HG03159 (cell line): ENCODE measurements around the gene ADAMTS13.
A peak's percentile ranks its signal among the peaks of the same experiment; 100 is the strongest.

Experiments used
- ATAC-seq: cut with Tn5 transposase; IDR thresholded peaks from one replicate; pipeline ENCODE4 v1.9.1; 2021; ENCODE audit warnings: mild to moderate bottlenecking, moderate library complexity; ENCODE audit not compliant: unreplicated experiment

Gene ADAMTS13

DNA sequence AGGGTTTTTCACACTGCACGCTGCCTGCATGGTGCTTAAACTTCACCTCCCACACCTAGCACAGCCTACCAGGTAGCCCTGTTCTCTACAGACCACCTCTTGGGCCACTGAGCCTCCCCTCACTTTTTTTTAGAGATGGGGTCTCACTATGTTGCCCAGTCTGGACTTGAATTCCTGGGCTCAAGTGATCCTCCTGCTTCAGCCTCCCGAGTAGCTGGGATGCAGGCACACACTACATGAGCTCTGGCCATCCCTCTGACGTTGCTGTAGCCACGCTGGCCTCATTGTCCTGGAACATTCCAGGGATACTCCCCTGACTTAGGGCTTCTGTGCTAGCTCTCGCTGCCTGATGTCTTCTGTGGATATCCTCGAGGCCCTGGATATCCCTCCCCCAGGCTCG is 30.4 kb downstream of the ADAMTS13 start:
- no peak for ATAC-seq

GRCh38 chr9:133453651-133454050 is 31.5 kb downstream of the ADAMTS13 start:
- no peak for ATAC-seq

- ATAC-seq: no peak
Observed at GRCh38 chr9:133454325-133454724, 32.2 kb downstream of the ADAMTS13 start.

- no peak for ATAC-seq
Observed at GRCh38 chr9:133454943-133455673, 32.9 kb downstream of the ADAMTS13 start.

GRCh38 chr9:133455936-133456335 is 33.8 kb downstream of the ADAMTS13 start:
- no peak for ATAC-seq

DNA sequence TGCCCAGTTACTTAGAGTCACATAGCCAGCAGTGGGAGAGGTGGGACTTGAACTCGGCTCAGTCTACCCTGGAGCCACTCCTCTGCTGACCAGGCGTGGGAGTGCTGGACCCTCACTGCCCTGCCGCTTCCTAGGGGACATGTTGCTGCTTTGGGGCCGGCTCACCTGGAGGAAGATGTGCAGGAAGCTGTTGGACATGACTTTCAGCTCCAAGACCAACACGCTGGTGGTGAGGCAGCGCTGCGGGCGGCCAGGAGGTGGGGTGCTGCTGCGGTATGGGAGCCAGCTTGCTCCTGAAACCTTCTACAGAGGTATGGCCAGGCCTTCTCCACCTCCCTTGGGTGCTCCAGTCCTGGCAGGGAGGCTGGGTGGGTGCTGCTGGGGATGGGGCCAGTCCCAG is 34.2 kb downstream of the ADAMTS13 start:
- no peak for ATAC-seq

DNA sequence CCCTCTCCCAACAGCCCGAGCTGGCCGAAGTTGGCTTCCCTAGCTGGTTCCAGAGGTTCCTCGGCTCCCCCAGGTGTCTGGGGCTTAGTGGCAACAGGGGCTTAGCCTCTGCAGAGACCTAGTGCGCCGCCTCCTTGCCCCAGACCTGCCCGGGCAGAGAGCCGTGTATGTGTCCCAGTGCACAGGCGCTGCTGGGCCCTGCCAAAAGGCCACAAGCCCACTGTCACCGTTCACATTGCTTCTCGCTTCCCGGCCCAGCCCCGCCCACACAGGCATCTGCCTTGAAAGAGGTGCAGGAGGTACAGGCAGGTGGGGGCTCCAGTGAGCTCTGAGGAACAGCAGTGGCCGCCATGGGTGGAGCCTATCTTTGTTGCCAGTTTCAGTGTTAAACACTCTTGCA is 35.1 kb downstream of the ADAMTS13 start:
- no peak for ATAC-seq

DNA sequence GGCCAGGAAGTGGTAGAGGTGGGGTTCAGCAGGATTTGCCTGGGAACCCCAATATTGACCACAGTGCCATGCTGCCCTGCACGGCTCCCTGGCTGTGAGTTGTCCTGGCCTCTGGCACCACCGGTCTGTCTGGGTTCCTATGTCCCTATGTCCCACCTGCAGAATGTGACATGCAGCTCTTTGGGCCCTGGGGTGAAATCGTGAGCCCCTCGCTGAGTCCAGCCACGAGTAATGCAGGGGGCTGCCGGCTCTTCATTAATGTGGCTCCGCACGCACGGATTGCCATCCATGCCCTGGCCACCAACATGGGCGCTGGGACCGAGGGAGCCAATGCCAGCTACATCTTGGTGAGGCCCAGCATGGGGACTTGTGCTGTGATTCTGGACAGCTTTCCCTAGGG is 35.6 kb downstream of the ADAMTS13 start:
- ATAC-seq: no peak

DNA sequence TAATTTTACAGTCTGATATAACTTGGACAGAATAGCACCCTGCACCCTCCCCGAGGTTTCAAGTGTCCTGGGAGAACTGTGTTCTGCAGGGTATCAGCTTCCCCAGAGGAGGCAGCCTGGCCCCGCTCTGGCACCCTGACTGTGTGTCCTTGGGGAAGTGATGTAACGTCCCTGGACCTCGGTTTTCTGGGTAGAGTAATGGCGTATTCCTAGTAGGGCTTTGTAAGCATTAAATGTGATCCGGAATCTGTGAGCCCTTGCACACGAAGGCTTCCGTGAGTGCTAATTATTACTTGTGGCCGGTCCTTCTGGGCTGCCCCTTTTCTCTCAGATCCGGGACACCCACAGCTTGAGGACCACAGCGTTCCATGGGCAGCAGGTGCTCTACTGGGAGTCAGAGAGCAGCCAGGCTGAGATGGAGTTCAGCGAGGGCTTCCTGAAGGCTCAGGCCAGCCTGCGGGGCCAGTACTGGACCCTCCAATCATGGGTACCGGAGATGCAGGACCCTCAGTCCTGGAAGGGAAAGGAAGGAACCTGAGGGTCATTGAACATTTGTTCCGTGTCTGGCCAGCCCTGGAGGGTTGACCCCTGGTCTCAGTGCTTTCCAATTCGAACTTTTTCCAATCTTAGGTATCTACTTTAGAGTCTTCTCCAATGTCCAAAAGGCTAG is 36.6 kb downstream of the ADAMTS13 start:
- ATAC-seq: no peak

- peak; percentile 79 for ATAC-seq
Observed at GRCh38 chr9:133459476-133460404, 37.6 kb downstream of the ADAMTS13 start, which contains the start of gene CACFD1. CACFD1 (plus strand) TSS chr9:133459978; CDS start chr9:133460067, 89 bp downstream.

DNA sequence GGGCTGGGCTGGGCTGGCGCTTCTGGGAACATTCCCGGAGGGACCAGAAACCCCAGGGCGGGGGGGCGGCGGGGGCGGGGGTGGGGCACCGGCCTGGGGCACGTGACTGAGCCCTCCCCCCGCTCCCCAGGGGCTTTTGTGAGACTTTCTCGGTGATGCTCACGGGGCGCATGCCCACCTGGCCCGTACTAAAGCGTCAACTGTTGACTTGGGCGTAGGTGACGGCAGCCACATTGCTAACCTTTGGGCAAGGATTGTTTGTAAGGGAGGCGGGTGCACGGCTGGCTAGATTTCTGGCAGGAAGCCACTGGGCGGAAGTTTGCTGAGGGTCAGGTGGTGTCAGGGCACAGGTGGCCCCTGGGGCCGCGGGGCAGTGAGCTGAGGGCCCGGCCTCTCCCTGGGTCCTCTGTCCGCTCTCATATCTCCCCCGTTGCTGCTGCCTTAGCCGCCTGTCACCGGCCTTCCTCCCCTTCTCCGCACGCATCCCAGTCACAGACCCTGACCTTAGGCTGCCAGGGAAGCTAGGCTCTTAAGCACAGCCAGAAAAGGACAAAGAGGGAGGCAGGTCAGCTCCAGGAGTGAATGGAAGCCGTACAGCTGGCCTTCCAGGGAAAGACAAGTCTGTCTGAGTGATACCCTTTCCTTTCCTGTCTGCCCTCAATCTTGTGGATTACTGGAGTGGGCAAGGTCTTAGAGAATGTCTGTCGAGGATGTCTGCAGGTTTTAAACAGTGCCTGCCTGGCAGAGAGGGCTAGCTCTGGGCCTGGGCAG is 38.4 kb downstream of the ADAMTS13 start:
- ATAC-seq: peak; percentile 19

GRCh38 chr9:133461975-133462374 is 39.8 kb downstream of the ADAMTS13 start:
- no peak for ATAC-seq

DNA sequence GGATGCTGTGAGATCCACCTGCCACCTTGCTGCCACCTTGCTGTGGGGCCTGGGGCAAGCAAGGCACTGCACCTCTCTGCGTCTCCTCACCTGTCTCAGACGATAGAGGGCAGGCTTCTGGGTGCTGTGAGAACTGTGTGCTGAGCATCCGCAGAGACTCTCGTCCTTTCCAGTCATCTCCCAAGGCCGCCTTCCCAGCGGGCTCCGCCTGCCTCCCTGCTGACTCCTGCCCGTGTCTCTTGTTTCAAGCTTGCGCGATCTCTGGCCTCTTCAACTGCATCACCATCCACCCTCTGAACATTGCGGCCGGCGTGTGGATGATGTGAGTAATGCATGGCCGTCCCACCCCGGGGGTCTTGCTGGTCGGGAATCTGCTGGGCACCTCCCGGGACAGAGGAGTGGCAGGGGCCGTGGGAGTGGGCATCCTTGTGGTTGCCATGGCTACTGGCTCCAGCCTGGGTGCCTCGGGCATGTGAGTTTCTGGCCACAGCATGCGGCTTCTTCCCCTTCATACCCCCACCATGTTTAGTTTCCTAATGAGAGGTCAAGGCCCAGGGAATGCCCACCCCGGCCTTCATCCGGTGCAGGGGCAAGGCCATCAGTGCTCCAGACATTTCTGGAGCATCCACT is 41.2 kb downstream of the ADAMTS13 start:
- ATAC-seq: no peak

- ATAC-seq: no peak
Observed at GRCh38 chr9:133463864-133464615, 41.9 kb downstream of the ADAMTS13 start.

- ATAC-seq: no peak
Observed at GRCh38 chr9:133464638-133465037, 42.5 kb downstream of the ADAMTS13 start.

- ATAC-seq: no peak
Observed at GRCh38 chr9:133465984-133466383, 43.8 kb downstream of the ADAMTS13 start.

- no peak for ATAC-seq
Observed at GRCh38 chr9:133467101-133467500, 44.9 kb downstream of the ADAMTS13 start.

- ATAC-seq: no peak
Observed at GRCh38 chr9:133468374-133468773, 46.2 kb downstream of the ADAMTS13 start.

DNA sequence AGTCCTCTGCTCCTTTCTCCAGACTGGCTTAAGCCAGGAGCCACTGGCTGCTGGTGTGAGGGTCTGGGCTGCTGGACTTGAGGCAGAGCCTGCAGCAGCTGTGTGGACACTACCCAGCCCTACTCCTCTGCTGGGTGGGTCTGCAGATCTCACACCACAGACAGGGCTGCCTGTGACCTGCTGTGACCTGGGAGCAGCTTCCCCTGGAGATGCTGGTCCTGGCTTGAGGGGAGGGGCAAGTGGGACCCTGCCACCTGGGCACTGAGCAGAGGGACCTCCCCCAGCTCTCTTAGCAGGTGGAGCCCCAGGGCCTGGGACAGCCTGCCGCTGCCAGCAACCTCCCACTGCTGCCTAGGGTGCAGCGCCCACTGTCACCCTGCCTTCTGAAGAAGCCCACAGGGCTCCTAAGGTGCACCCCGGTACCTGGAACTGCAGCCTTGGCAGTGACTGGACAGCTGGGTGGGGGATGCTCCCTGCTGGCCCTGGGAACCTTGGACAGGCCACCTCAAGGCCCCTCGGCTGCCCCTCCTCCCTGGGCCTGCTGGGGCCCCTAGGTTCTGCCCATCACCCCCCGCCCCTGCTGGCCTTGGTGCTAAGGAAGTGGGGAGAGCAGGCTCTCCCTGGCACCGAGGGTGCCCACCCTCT is 46.7 kb downstream of the ADAMTS13 start:
- ATAC-seq: no peak
